Vagina (tissue), 2 donors: Measurements from ENCODE around the gene FNDC11.

Experiments used
- CTCF ChIP-seq, 3 experiments: fragments of 450-650 bp in 2 of 3; fragments of 200-600 bp in 1 of 3; sonication (generic) in 1 of 3; IDR thresholded peaks; one replicate each; pipeline ENCODE4 v1.5.1; 2017 to 2019; ENCODE audit warnings: antibody characterized with exemption in 3 of 3, mild to moderate bottlenecking in 2 of 3, moderate library complexity in 2 of 3
- POLR2A ChIP-seq, 2 donors: fragments of 450-650 bp; IDR thresholded peaks; one replicate each; pipeline ENCODE4 v1.6.1; 2017; ENCODE audit warnings: antibody characterized with exemption in 2 of 2, mild to moderate bottlenecking in 2 of 2, moderate library complexity in 2 of 2
- POLR2AphosphoS5 ChIP-seq, 2 donors: sonication (generic); formaldehyde crosslinking; IDR thresholded peaks; one replicate each; pipeline ENCODE4 v1.9.0; 2017; ENCODE audit warnings: antibody characterized with exemption in 2 of 2, mild to moderate bottlenecking in 2 of 2, low read depth in 1 of 2; ENCODE audit not compliant: insufficient read depth in 1 of 2

GRCh38 chr20:63542696-63543095 is 11.3 kb upstream of the FNDC11 start:
- TF ChIP-seq CTCF (IDR thresholded peaks at IDR 0.05) (no peak), POLR2A (IDR thresholded peaks at IDR 0.05) (no peak), POLR2AphosphoS5 (IDR thresholded peaks at IDR 0.05; ENCODE audit: insufficient read depth in 1 of 2, low read depth in 1 of 2) (no peak)
